A549 (cell line): ENCODE data around the gene CACNA1C.

Experiments used
- BHLHE40 ChIP-seq: IDR thresholded peaks from 2 replicates; pipeline ENCODE4 v1.6.1; 2012; ENCODE audit warnings: low read depth, low read length, inconsistent platforms
- MYC ChIP-seq: IDR thresholded peaks from 2 replicates; pipeline ENCODE4 v1.6.1; 2012; ENCODE audit warnings: mild to moderate bottlenecking, inconsistent platforms, low read length, improper control_type of control experiment, borderline replicate concordance
- ZFP36 ChIP-seq: fragments of 450-650 bp; IDR thresholded peaks from 2 replicates; pipeline ENCODE4 v1.6.1; 2014; ENCODE audit warnings: borderline replicate concordance; ENCODE audit not compliant: partially characterized antibody
- TF ChIP-seq, protein P1 (sequence below): fragments of >200 bp; sonication (Bioruptor Twin); formaldehyde crosslinking; IDR thresholded peaks from 3 replicates; pipeline ENCODE4 v1.5.1; 2016

DNA sequence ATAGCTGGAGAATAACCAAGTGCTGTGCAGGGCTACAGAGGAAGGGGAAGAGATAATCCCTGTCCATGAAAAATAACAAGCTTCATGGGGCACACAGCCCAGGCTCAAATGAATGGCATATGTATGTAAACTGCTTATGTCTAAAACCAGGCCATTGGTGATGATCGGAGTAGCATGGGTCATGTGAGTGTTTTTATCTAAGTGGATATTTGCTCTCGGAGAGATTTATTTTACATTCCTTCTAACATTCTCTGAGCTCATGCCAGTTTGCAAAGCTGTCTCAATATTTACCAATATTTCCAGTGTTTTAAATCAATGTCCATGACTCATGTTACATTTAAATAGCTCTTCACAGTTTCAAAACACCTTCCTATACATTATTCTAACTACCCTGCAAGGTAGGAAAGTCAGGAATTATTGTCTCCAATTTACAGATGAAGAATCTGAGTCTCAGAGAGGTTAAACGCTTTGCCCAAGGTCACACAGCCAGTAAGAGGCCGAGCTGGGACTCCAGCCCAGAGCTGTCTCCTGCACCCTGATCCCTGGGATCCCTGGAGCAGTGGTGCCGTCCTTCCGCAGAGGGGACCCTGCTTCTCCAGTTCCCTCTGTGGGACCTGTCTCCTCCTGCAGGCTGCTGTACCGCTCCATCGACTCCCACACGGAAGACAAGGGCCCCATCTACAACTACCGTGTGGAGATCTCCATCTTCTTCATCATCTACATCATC lies 555.3 kb downstream of the CACNA1C start:
- TF ChIP-seq, protein P1, sequence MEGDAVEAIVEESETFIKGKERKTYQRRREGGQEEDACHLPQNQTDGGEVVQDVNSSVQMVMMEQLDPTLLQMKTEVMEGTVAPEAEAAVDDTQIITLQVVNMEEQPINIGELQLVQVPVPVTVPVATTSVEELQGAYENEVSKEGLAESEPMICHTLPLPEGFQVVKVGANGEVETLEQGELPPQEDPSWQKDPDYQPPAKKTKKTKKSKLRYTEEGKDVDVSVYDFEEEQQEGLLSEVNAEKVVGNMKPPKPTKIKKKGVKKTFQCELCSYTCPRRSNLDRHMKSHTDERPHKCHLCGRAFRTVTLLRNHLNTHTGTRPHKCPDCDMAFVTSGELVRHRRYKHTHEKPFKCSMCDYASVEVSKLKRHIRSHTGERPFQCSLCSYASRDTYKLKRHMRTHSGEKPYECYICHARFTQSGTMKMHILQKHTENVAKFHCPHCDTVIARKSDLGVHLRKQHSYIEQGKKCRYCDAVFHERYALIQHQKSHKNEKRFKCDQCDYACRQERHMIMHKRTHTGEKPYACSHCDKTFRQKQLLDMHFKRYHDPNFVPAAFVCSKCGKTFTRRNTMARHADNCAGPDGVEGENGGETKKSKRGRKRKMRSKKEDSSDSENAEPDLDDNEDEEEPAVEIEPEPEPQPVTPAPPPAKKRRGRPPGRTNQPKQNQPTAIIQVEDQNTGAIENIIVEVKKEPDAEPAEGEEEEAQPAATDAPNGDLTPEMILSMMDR, result no peak
- TF ChIP-seq BHLHE40, result no peak
- TF ChIP-seq MYC, result no peak
- no peak for TF ChIP-seq ZFP36
